GM12892 (cell line): ENCODE data around the gene TMEM213.

ENCODE experiments used
- DNase-seq: peaks from one replicate; pipeline ENCODE4 v3.0.0; 2011; ENCODE audit not compliant: insufficient read length
- FAIRE-seq: peaks from 2 replicates; lab custom pipeline; 2011; peaks lifted over from hg19 to GRCh38; lab: Jason Lieb, UNC
- POLR2A ChIP-seq: IDR thresholded peaks from 2 replicates; pipeline ENCODE4 v1.6.1; 2011; ENCODE audit warnings: low read depth, low read length, control low read depth
- POLR2AphosphoS5 ChIP-seq: IDR thresholded peaks from 2 replicates; pipeline ENCODE4 v1.6.1; 2011; ENCODE audit warnings: low read depth, low read length, control low read depth
- TAF1 ChIP-seq: IDR thresholded peaks from 2 replicates; pipeline ENCODE4 v1.6.1; 2011; ENCODE audit warnings: low read depth, mild to moderate bottlenecking, control low read depth, low read length, borderline replicate concordance

Gene TMEM213

GRCh38 chr7:138848056-138848980 lies 50.5 kb downstream of the TMEM213 start:
- TF ChIP-seq TAF1 (no peak), POLR2AphosphoS5 (no peak), POLR2A (no peak)

GRCh38 chr7:138849701-138850100 lies 51.9 kb downstream of the TMEM213 start:
- DNase-seq (no peak), FAIRE-seq (no peak)
- TF ChIP-seq POLR2AphosphoS5 (no peak), POLR2A (no peak), TAF1 (no peak)

More at GRCh38 chr7:138848056-138848980, 50.5 kb downstream of the TMEM213 start:
- no peak for FAIRE-seq
- DNase-seq = no peak

- FAIRE-seq (no peak), DNase-seq (no peak)
- TF ChIP-seq TAF1 (no peak), POLR2A (no peak), POLR2AphosphoS5 (no peak)
These were observed 54.7 kb downstream of the TMEM213 start for GRCh38 chr7:138852469-138852868.

GRCh38 chr7:138853448-138853847 lies 55.7 kb downstream of the TMEM213 start:
- FAIRE-seq = no peak
- TF ChIP-seq POLR2AphosphoS5 (no peak), POLR2A (no peak), TAF1 (no peak)

GRCh38 chr7:138854115-138854645 lies 56.4 kb downstream of the TMEM213 start:
- TF ChIP-seq TAF1 (no peak), POLR2AphosphoS5 (no peak), POLR2A (no peak)
- no peak for DNase-seq
- no peak for FAIRE-seq

More at GRCh38 chr7:138853448-138853847, 55.7 kb downstream of the TMEM213 start:
- DNase-seq = no peak

GRCh38 chr7:138857728-138858127 lies 59.9 kb downstream of the TMEM213 start:
- no peak for DNase-seq
- FAIRE-seq = no peak
- TF ChIP-seq POLR2AphosphoS5 = no peak
- no peak for TF ChIP-seq TAF1
- no peak for TF ChIP-seq POLR2A

- DNase-seq (no peak), FAIRE-seq (no peak)
- TF ChIP-seq POLR2AphosphoS5 (no peak), POLR2A (no peak), TAF1 (no peak)
These were observed 63.3 kb downstream of the TMEM213 start for GRCh38 chr7:138861051-138861450.

GRCh38 chr7:138863931-138864330 lies 66.1 kb downstream of the TMEM213 start:
- DNase-seq (no peak), FAIRE-seq (no peak)
- TF ChIP-seq POLR2A (no peak), TAF1 (no peak), POLR2AphosphoS5 (no peak)

GRCh38 chr7:138864667-138865066 lies 66.9 kb downstream of the TMEM213 start:
- FAIRE-seq = no peak
- no peak for DNase-seq

GRCh38 chr7:138865843-138866242 lies 68.0 kb downstream of the TMEM213 start:
- DNase-seq (no peak), FAIRE-seq (no peak)
- TF ChIP-seq POLR2AphosphoS5 (no peak), TAF1 (no peak), POLR2A (no peak)

More at GRCh38 chr7:138864667-138865066, 66.9 kb downstream of the TMEM213 start:
- TF ChIP-seq TAF1 (no peak), POLR2A (no peak), POLR2AphosphoS5 (no peak)

- TF ChIP-seq POLR2A (no peak), POLR2AphosphoS5 (no peak), TAF1 (no peak)
- no peak for DNase-seq
- FAIRE-seq = no peak
These were observed 68.6 kb downstream of the TMEM213 start for GRCh38 chr7:138866353-138866752.

- no peak for TF ChIP-seq POLR2A
- TF ChIP-seq TAF1 = no peak
- TF ChIP-seq POLR2AphosphoS5 = no peak
- DNase-seq (no peak), FAIRE-seq (no peak)
These were observed 70.0 kb downstream of the TMEM213 start for GRCh38 chr7:138867744-138868143.
